Anterior cingulate cortex (tissue), 58 donors: ENCODE results near the gene HBEGF.

Experiments used
- DNase-seq, 58 donors: peaks; one replicate each; lab custom pipeline; 2025; lab: John Stamatoyannopoulos, UW

Gene HBEGF

DNA sequence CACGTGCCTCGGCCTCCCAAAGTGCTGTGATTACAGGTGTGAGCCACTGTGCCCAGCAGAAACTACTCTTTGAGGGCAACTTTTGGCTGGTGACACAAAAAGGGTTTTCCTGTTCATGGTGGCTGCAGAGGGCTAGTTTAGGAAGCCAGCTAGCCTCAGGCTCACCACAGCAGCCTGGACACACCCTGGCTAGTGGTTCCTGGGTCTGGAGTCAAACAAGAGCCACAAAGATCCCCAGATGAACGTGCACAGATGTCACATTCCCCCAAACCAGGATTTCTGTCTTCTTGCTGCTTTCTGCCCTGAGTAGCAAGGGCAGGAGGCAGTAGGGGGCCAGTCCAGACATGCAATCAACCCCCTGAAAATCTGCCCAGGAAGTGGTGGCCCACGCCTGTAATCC lies 6.8 kb downstream of the HBEGF start:
- no peak for DNase-seq

DNA sequence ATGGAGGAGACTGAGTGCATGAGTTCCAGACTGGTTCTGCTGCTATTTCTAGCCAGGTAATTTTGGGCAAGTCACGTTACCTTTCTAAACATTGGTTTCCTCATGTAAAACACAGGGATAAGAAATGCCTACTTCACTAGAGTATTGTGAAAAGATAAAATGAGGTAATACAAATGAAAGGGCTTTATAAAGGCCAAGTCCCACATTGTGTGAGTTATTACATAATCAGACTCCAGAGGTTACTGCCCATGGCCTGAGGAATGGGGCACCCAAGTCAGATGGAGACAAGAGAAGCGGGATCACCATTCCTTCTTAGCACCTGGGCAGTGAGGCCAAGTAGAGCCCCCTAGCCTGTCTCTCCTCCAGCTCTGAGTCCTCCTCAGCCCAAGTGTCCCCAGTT lies 7.5 kb downstream of the HBEGF start:
- DNase-seq: no peak

DNA sequence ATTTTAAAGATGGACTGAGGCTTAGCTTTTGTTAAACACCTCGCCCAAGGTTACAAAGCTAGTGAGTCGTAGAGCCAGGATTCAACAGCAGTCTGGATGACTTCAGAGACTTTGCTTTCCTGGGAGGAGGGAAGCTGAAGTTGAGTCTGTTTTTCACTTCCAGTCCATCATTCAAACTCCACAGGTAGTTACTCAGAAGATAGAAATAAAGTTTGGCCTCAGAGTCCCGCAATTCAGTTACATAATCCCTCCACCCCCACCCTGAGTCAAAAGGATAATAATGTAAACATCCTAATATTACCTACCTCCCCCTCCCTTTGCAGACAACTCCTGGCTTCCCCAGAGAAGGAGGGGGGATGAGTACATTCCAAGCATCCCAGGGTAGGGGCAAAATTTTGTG lies 8.1 kb downstream of the HBEGF start:
- no peak for DNase-seq

GRCh38 chr5:140337880-140338279 lies 8.5 kb downstream of the HBEGF start:
- DNase-seq: no peak

DNA sequence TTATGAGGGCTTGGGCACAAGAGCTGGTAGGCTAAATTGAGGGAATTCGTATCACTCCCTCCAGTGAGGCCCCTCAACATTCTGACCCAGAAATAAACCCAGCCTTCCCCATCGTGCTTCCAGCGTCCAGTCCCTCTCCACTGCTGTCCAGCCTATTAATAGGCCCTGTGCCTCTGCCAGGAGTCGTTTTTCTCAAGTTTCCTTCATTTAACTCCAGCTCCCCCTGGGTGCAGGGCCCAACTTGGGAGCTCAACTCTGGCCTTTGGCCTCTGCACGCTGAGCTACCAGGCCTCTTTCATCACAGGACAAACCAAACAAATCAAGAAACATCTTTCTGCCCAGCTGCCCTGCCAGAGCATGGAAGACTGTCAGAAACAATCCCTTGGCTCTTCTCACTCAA lies 10.0 kb downstream of the HBEGF start:
- DNase-seq: no peak

DNA sequence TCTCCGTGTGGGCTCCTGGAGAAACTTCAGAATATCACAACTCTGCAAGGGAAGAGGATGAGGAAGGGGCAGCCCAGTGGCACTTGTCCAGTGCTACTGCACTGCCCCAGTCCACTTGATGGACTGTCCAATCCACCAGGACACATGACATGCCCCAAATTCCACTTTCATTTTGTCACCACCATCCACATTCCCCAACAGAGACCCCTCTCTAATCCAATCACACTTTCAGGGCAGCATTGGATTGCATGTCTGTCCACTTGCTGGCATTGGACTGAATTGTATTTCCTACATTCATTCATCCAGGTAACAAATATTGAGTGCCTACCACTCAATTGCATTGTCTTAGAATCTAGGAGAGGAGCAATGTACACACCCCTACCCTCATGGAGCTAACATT lies 14.8 kb downstream of the HBEGF start:
- DNase-seq: no peak

DNA sequence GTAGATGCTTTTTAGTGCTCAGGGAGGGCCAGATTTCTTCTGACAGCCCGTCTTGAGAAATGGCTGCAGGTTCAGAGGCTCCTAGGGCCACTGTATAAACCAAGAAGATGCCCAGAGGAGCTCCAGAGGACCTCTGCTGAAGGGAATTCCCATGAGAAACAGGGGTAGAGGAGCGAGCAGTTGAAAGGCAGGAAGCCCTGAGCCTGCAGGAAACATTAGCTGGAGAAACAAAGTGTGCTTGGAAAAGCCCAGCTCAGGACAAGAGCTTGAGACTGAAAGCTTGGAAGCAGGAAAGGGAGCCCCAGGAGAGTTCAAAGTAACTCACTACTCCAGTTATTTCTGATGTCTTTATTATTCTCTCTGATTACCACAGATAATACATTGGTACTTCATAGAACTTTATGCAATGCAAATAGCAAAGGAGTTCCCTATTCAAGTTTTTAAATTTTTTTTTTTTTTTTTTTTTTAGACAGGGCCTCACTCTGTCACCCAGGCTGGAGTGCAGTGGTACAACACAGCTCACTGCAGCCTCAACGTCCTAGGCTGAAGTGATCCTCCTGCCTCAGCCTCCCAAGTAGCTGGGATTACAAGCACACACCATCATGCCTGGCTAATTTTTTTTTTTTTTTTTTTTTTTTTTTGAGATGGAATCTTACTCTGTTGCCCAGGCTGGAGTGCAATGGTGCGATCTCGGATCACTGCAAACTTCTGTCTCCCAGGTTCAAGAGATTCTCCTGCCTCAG lies 16.5 kb downstream of the HBEGF start:
- DNase-seq: no peak

- no peak for DNase-seq
Observed at GRCh38 chr5:140328036-140328764, 18.2 kb downstream of the HBEGF start.

DNA sequence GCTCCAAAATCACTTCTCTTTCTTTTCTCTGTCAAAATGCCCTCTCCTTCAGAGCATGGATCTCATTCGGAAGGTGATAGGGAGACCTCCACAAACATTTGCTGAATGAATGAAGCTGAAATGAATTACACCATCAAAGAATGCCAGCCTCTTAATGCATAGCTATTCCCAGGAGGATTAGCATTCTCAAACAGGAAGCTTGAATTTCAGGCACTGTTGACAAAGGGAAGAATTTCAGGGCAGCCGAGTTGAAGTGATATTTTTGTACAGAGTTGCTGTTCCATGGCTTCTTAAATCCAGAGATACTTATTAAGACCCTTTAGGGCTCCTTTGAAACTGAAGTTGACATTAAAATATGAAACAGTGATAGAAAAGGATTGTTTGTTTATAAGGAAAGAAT lies 18.8 kb downstream of the HBEGF start:
- no peak for DNase-seq

- DNase-seq: no peak
Observed at GRCh38 chr5:140325486-140325885, 20.9 kb downstream of the HBEGF start.

GRCh38 chr5:140324617-140325241 lies 21.7 kb downstream of the HBEGF start:
- DNase-seq: no peak

DNA sequence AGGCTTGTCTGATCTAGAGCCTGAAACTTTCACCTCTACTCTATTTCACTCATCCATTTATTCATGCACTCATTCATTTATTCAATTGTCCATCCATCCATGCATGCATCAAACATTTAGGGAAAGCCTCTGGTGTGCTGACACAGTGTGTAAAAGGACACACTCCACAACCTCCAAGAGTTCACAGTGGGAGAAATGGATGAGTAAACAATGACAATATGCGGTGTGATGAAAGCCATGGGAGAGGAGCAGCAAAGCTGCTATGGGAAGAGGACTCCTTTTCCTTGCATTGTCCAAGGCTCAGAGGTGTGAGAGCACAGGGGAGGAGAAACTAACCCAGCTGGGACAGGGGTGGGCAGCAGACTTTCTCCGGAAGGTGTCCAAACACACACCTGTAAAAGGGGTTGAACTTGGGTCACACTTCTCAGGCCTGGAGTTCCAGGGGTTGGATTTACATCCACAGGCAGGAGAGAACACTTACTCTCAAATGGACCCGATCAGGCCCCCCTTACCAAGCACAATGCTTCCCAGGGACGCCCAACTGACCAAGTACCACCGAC lies 22.3 kb downstream of the HBEGF start:
- no peak for DNase-seq

DNA sequence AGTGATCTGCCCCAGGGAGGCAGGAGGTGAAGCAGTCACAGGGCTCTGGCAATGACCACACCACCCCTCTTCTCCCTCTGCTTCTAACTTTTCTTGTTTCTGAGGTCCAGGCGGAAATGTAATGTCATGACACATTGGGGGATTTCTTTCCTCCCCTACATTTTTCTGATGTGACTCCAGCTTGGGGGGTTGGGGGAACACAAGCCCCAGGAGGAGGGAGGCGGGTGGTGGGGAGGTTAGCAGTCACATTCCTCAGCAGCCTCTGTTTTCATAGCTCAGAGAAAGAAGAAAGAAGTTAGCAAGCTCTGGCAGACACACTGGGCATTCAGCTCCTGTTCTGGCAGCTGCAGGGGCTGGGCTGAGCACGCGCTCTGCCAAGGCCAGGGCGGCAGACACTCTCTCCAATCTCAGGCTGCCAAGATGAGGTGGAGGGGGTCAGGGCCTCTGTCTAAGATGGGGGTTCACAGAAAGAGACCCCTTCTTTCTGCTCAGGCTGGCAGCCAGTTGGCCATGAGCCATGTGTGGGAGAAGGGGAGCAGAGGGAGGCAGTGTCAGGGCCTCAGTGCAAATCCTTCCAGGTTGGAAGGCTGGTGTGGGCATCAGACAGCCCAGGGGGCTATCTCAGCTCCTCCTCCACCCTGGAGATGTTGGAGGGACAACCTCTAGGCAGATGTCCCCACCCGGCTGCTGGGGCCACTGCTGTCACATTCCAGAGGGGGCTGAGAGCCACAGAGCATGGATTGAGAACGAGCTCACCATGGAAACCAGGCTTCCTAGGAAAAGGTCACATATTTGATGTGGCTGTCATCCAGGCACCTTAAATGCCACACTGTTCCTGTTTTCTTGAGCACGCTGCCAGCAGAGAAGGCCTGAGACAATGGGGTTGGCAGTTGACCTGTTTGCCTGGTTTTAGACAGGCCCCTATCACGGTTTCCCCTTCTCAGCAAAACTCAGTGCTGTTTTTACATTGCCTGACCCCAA lies 23.4 kb downstream of the HBEGF start:
- DNase-seq: peak in 47 of 58 donors; percentile 11 to 72 (median 38)

- peak in 30 of 58 donors; percentile 4 to 59 (median 26) for DNase-seq
Observed at GRCh38 chr5:140321796-140322195, 24.6 kb downstream of the HBEGF start.

GRCh38 chr5:140319833-140320232 lies 26.6 kb downstream of the HBEGF start:
- no peak for DNase-seq

GRCh38 chr5:140318792-140319191 lies 27.6 kb downstream of the HBEGF start:
- DNase-seq: no peak

GRCh38 chr5:140317859-140318258 lies 28.5 kb downstream of the HBEGF start:
- DNase-seq: no peak

GRCh38 chr5:140312791-140313189 lies 33.6 kb downstream of the HBEGF start:
- DNase-seq: no peak

GRCh38 chr5:140312067-140312790 lies 34.2 kb downstream of the HBEGF start:
- DNase-seq: no peak
